K562 (cell line): Measurements from ENCODE around the gene DNAAF8. TPM values are rescaled to one million over a fixed set of nuclear protein-coding genes. Genes with fewer than 3 reads are reported as not detected.

Source experiments
- GTF3C2 ChIP-seq: IDR thresholded peaks from 3 replicates; pipeline ENCODE4 v1.6.1; 2011; ENCODE audit warnings: borderline replicate concordance, mild to moderate bottlenecking, moderate library complexity; ENCODE audit not compliant: insufficient read length; ENCODE audit errors: extremely low read depth
- POU5F1 ChIP-seq: fragments of 150-350 bp; IDR thresholded peaks from 2 replicates; pipeline ENCODE4 v1.6.1; 2014; ENCODE audit warnings: borderline replicate concordance, low read length, low read depth, mild to moderate bottlenecking; ENCODE audit not compliant: partially characterized antibody
- ZNF407 ChIP-seq: fragments of 450-650 bp; IDR thresholded peaks from 2 replicates; pipeline ENCODE4 v1.6.1; 2016; ENCODE audit warnings: low read depth
- polyA plus RNA-seq, 8 experiments: library from polyadenylated mRNA; depleted of rRNA in 4 of 8; stranded (reverse) in 5 of 8; unstranded in 3 of 8; fragments of >200 nt; fragmentation: Nextera tagmentation in 2 of 8; fragmentation: Illumina TruSeq in 1 of 8; extraction: Ambion mirVana in 2 of 8; extraction: Trizol in 1 of 8; gene quantifications; 2 replicates each; pipeline versions ENCODE4 v1.2.1 to v1.2.3, GENCODE V29; 2011 to 2014; ENCODE audit warnings: inconsistent platforms in 1 of 8, missing spikeins in 1 of 8
- total RNA-seq, 7 experiments: library from RNA; depleted of rRNA in 6 of 7; stranded (reverse); fragments of >200 nt in 6 of 7; fragmentation: Illumina TruSeq in 2 of 7; extraction: Trizol in 2 of 7; gene quantifications; 2 replicates each; pipeline versions ENCODE4 v1.2.1 to v1.2.3, GENCODE V29; 2011 to 2021; ENCODE audit warnings: low replicate concordance in 1 of 7
- TF ChIP-seq, protein P1 (sequence below): fragments of 450-650 bp; IDR thresholded peaks from 2 replicates; pipeline ENCODE4 v1.7.1; 2018; ENCODE audit warnings: mild to moderate bottlenecking, low read depth; ENCODE audit not compliant: partially characterized antibody

The DNAAF8 gene
- total and polyA plus RNA-seq, 9 of the 15 experiments (the other 6 are each of a cell fraction or from before 2014, with no cell fraction given): 0.04 to 0.12 (median 0.10) TPM; not detected in 6

DNA sequence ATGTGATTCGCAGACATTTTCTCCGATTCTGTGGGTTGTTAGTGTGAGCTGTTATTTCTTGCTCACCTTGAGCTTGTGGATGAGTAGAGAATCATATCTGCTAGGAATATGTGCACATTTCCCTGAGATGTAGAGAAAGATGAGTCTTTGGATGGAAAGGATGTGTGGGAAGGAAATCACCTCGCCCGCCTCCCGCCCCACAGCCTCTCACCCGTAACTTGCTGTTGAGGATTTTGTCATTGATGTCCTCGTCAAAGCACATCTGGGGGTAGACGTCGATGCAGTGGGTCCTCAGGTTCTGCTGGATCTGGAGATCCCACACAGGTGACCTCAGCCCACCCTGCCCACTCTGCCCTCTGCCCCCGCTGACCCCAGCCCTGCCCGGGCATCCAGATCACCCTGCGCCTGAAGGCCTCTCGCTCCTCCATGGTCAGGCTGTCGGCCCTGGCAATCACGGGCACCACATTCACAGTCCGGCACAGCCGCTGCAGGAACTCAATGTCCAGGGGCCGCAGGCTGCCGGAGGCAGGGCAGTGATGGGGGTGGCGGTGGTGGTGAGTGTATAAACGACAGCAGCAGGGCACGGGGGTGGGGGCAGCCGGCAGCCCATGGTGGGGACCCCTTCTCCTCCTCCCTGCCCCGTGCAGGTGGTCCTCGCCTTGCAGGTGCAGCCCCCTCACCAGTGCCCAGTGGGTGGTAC, 49.1 kb downstream of the DNAAF8 start (continued):
- TF ChIP-seq, protein P1, sequence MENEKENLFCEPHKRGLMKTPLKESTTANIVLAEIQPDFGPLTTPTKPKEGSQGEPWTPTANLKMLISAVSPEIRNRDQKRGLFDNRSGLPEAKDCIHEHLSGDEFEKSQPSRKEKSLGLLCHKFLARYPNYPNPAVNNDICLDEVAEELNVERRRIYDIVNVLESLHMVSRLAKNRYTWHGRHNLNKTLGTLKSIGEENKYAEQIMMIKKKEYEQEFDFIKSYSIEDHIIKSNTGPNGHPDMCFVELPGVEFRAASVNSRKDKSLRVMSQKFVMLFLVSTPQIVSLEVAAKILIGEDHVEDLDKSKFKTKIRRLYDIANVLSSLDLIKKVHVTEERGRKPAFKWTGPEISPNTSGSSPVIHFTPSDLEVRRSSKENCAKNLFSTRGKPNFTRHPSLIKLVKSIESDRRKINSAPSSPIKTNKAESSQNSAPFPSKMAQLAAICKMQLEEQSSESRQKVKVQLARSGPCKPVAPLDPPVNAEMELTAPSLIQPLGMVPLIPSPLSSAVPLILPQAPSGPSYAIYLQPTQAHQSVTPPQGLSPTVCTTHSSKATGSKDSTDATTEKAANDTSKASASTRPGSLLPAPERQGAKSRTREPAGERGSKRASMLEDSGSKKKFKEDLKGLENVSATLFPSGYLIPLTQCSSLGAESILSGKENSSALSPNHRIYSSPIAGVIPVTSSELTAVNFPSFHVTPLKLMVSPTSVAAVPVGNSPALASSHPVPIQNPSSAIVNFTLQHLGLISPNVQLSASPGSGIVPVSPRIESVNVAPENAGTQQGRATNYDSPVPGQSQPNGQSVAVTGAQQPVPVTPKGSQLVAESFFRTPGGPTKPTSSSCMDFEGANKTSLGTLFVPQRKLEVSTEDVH: no peak
- TF ChIP-seq POU5F1: no peak
- TF ChIP-seq GTF3C2: no peak
- TF ChIP-seq ZNF407: no peak
